Panc1 (cell line): ENCODE results near the gene OSBPL8.

Experiments
- CTCF ChIP-seq: fragments of 450-650 bp; IDR thresholded peaks from 2 replicates; pipeline ENCODE4 v1.5.1; 2017; ENCODE audit warnings: mild to moderate bottlenecking
- POLR2AphosphoS5 ChIP-seq: IDR thresholded peaks from 2 replicates; pipeline ENCODE4 v1.6.1; 2012; ENCODE audit warnings: mild to moderate bottlenecking, low read depth, low read length, moderate library complexity
- REST ChIP-seq, 2 experiments: IDR thresholded peaks; 2 replicates each; pipeline ENCODE4 v1.6.1; 2011 to 2012; ENCODE audit warnings: low read depth in 2 of 2, control low read depth in 1 of 2, low read length in 1 of 2, mild to moderate bottlenecking in 1 of 2, moderate library complexity in 1 of 2; ENCODE audit not compliant: insufficient read depth in 1 of 2
- SIN3A ChIP-seq: IDR thresholded peaks from 2 replicates; pipeline ENCODE4 v1.6.1; 2012; ENCODE audit warnings: low read depth, mild to moderate bottlenecking, low read length, moderate library complexity, borderline replicate concordance; ENCODE audit not compliant: insufficient read depth
- TCF7L2 ChIP-seq: IDR thresholded peaks from 2 replicates; pipeline ENCODE4 v1.6.1; 2011; ENCODE audit warnings: mild to moderate bottlenecking, low read depth, low read length, inconsistent platforms

- TF ChIP-seq CTCF (no peak), POLR2AphosphoS5 (no peak), SIN3A (no peak), TCF7L2 (no peak), REST (IDR thresholded peaks at IDR 0.05; ENCODE audit: insufficient read depth in 1 of 2, low read depth in 2 of 2, low read length in 1 of 2) (no peak)
Observed at GRCh38 chr12:76519538-76519937, 40.0 kb downstream of the OSBPL8 start.
